ENCODE results near the gene HOMER2. TPM values are rescaled to one million over a fixed set of nuclear protein-coding genes. Genes with fewer than 3 reads are reported as not detected.

Gene HOMER2
- polyA plus RNA-seq, 3 donors: 0.92 to 2.4 (median 1.6) TPM

GRCh38 chr15:82881747-82882146, 70.8 kb downstream of the HOMER2 start:
- no peak for DNase-seq
- H3K4me1 ChIP-seq (ENCODE audit: control insufficient read depth in 1 of 2, insufficient read depth in 2 of 2, low read length in 2 of 2): no peaks in the 10 kb centered on the region
- no peak overlapping the region for H2AFZ ChIP-seq (ENCODE audit: insufficient read depth, low read depth, low read length, poor library complexity, severe bottlenecking)
- H3K27me3 ChIP-seq (ENCODE audit: control insufficient read depth in 2 of 2, insufficient read depth in 2 of 2, low read length in 2 of 2): no peaks in the 10 kb centered on the region
- no peaks in the 10 kb centered on the region for H3K79me2 ChIP-seq (ENCODE audit: insufficient read depth, low read length)
- TF ChIP-seq CTCF (IDR thresholded peaks at IDR 0.05): no peak
- Mint-ChIP-seq H3K27me3 (ENCODE audit: low read depth in 3 of 3) (peaks cover 0 to 2% (median 0%) of the 10 kb centered on the region in 3 donors), H3K9me3 (peaks cover 0 to 3% (median 0%) of the 10 kb centered on the region in 7 donors), H3K36me3 (peaks cover 0 to 3% of the 10 kb centered on the region in 2 donors), H3K27ac (no peak overlapping the region), H3K4me1 (no peaks in the 10 kb centered on the region), H3K4me3 (no peak overlapping the region)
- no peak overlapping the region for H3K9ac ChIP-seq (ENCODE audit: insufficient read depth, low read length, poor library complexity, severe bottlenecking)
- no CpG with 5 or more reads among the region's 2 CpGs for WGBS (ENCODE audit: insufficient coverage)
- intact Hi-C loops (cut with micrococcal nuclease): no loop called here
- no peaks in the 10 kb centered on the region for H3K9me3 ChIP-seq (replicated peaks in 1 of 2; ENCODE audit: control insufficient read depth in 1 of 2, insufficient read depth in 1 of 2, low read length in 2 of 2)
- no peak overlapping the region for H3K4me2 ChIP-seq (replicated peaks; ENCODE audit: extremely low read depth, low read length, poor library complexity, severe bottlenecking)
- no peak overlapping the region for H3K4me3 ChIP-seq (replicated peaks in 1 of 3; ENCODE audit: low read depth in 2 of 3, low read length in 3 of 3)
- no peaks in the 10 kb centered on the region for H4K20me1 ChIP-seq (ENCODE audit: insufficient read depth, low read length)
- no peaks in the 10 kb centered on the region for H3K36me3 ChIP-seq (replicated peaks in 1 of 2; ENCODE audit: control insufficient read depth in 1 of 2, insufficient read depth in 2 of 2, low read length in 2 of 2)
- H3K27ac ChIP-seq (ENCODE audit: low read depth in 1 of 2, low read length in 2 of 2): no peak overlapping the region

GRCh38 chr15:82880704-82881103, 71.8 kb downstream of the HOMER2 start:
- 51% methylated on average over 5 of the region's 6 CpGs for WGBS (ENCODE audit: insufficient coverage)
- peaks cover 0 to 2% (median 0%) of the 10 kb centered on the region in 3 donors for H3K27me3 Mint-ChIP-seq (ENCODE audit: low read depth in 3 of 3)
- Histone ChIP-seq H3K27me3 (ENCODE audit: control insufficient read depth in 2 of 2, insufficient read depth in 2 of 2, low read length in 2 of 2) (no peaks in the 10 kb centered on the region), H3K4me3 (replicated peaks in 1 of 3; ENCODE audit: low read depth in 2 of 3, low read length in 3 of 3) (no peak overlapping the region), H3K4me1 (ENCODE audit: control insufficient read depth in 1 of 2, insufficient read depth in 2 of 2, low read length in 2 of 2) (no peaks in the 10 kb centered on the region), H4K20me1 (ENCODE audit: insufficient read depth, low read length) (no peaks in the 10 kb centered on the region), H2AFZ (ENCODE audit: insufficient read depth, low read depth, low read length, poor library complexity, severe bottlenecking) (no peak overlapping the region), H3K9ac (ENCODE audit: insufficient read depth, low read length, poor library complexity, severe bottlenecking) (no peak overlapping the region), H3K9me3 (replicated peaks in 1 of 2; ENCODE audit: control insufficient read depth in 1 of 2, insufficient read depth in 1 of 2, low read length in 2 of 2) (no peaks in the 10 kb centered on the region), H3K27ac (ENCODE audit: low read depth in 1 of 2, low read length in 2 of 2) (no peak overlapping the region), H3K36me3 (replicated peaks in 1 of 2; ENCODE audit: control insufficient read depth in 1 of 2, insufficient read depth in 2 of 2, low read length in 2 of 2) (no peaks in the 10 kb centered on the region), H3K4me2 (replicated peaks; ENCODE audit: extremely low read depth, low read length, poor library complexity, severe bottlenecking) (no peak overlapping the region), H3K79me2 (ENCODE audit: insufficient read depth, low read length) (no peaks in the 10 kb centered on the region)
- DNase-seq: no peak
- H3K4me3 Mint-ChIP-seq: no peak overlapping the region
- no peaks in the 10 kb centered on the region for H3K4me1 Mint-ChIP-seq
- intact Hi-C loops (cut with micrococcal nuclease): no loop called here
- peaks cover 0 to 3% (median 0%) of the 10 kb centered on the region in 7 donors for H3K9me3 Mint-ChIP-seq
- no peak for TF ChIP-seq CTCF (IDR thresholded peaks at IDR 0.05)
- peak overlapping the region in 2 of 7 donors; percentile 33 to 75 for H3K27ac Mint-ChIP-seq
- H3K36me3 Mint-ChIP-seq: peaks cover 0 to 3% of the 10 kb centered on the region in 2 donors

All from CD14-positive monocyte (primary cell).